ENCODE measurements around the gene ZNF667.

The ZNF667 gene

DNA sequence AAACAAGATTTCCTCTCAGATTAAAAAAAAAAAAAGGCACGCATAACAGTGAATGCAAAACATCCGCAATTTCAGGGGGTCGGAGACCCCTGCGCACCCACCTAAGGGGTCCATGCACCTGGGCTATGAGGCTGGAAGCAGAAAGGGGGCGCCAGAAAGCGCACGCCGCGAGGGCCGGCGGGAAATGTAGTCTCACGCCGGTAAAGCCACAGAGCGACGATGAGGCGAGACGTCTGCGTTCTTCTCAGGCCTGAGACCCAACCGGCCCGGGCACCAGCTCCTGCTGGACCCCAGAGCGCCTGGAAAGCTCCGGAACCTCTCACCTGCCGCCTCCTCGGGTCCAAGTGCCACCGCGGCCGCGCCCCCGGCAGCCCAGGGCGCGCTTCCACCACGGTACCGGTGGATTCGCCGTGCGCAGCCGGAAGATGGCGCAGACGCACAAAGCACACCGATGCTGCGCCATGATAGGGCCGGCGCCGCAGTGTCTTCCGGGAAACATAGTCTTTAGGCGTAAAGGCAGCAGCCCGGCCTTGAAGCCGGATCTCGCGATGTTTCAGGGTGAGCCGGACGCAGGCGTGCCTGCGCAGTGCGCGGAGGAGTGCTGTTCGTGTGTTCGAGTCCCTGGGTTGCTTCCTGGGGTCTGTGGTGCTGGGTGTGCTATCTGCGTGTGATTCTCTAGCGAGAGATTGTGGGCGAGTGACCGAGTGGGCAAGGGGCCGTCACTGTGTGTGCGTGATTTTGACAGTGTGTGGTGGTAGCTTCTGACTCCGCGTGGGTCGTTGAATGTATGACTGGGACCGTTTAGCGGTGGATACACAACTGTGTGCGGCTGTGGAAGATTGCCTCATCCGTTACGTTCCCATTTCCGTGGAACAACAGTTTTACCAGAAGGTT lies 83.8 kb downstream of the ZNF667 start, which contains the start of gene ZNF582:
ZNF582 (minus strand) TSS at position 416 of the 894 bp plus-strand sequence. CDS start 1,782 bp downstream, outside the sequence.
- DNase-seq (ENCODE audit: extremely low read depth, low read depth) = peak; percentile 90
- TF ChIP-seq, protein P1, sequence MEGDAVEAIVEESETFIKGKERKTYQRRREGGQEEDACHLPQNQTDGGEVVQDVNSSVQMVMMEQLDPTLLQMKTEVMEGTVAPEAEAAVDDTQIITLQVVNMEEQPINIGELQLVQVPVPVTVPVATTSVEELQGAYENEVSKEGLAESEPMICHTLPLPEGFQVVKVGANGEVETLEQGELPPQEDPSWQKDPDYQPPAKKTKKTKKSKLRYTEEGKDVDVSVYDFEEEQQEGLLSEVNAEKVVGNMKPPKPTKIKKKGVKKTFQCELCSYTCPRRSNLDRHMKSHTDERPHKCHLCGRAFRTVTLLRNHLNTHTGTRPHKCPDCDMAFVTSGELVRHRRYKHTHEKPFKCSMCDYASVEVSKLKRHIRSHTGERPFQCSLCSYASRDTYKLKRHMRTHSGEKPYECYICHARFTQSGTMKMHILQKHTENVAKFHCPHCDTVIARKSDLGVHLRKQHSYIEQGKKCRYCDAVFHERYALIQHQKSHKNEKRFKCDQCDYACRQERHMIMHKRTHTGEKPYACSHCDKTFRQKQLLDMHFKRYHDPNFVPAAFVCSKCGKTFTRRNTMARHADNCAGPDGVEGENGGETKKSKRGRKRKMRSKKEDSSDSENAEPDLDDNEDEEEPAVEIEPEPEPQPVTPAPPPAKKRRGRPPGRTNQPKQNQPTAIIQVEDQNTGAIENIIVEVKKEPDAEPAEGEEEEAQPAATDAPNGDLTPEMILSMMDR (IDR thresholded peaks at IDR 0.05; ENCODE audit: low read depth, low read length) = peak; percentile 74
